ENCODE measurements around the gene FGG. TPM values are rescaled to one million over a fixed set of nuclear protein-coding genes. Genes with fewer than 3 reads are reported as not detected.

The FGG gene
- total RNA-seq, 4 donors from 2014 or later: not detected

GRCh38 chr4:154614306-154614705 is 1.9 kb upstream of the FGG start:
- no peak for DNase-seq
- no peak for TF ChIP-seq POLR2A (IDR thresholded peaks at IDR 0.05)
- no peak for TF ChIP-seq CTCF (IDR thresholded peaks at IDR 0.05)

GRCh38 chr4:154611833-154612232 is 623 bp downstream of the FGG start:
- Histone ChIP-seq H3K4me1 (peaks cover 0 to 5% (median 0%) of the 10 kb centered on the region in 4 donors), H3K27ac (no peak overlapping the region), H3K4me3 (no peak overlapping the region), H3K36me3 (no peaks in the 10 kb centered on the region), H3K27me3 (no peaks in the 10 kb centered on the region), H3K9me3 (no peaks in the 10 kb centered on the region)
- TF ChIP-seq POLR2A (IDR thresholded peaks at IDR 0.05) (no peak), CTCF (IDR thresholded peaks at IDR 0.05) (no peak)
- no peak for DNase-seq

More at GRCh38 chr4:154614306-154614705, 1.9 kb upstream of the FGG start:
- Histone ChIP-seq H3K4me3 (no peak overlapping the region), H3K27ac (no peak overlapping the region), H3K4me1 (peaks cover 0 to 17% (median 0%) of the 10 kb centered on the region in 4 donors), H3K27me3 (no peaks in the 10 kb centered on the region), H3K9me3 (no peaks in the 10 kb centered on the region), H3K36me3 (no peaks in the 10 kb centered on the region)

- H3K27me3 ChIP-seq: no peaks in the 10 kb centered on the region
- H3K27ac ChIP-seq: no peak overlapping the region
- no peak overlapping the region for H3K4me3 ChIP-seq
- no peaks in the 10 kb centered on the region for H3K9me3 ChIP-seq
- TF ChIP-seq POLR2A (IDR thresholded peaks at IDR 0.05) (no peak), CTCF (IDR thresholded peaks at IDR 0.05) (no peak)
- DNase-seq: no peak
- H3K36me3 ChIP-seq: no peaks in the 10 kb centered on the region
- no peaks in the 10 kb centered on the region for H3K4me1 ChIP-seq
Measured at GRCh38 chr4:154610582-154610981, 1.9 kb downstream of the FGG start.

GRCh38 chr4:154609532-154609931 is 2.9 kb downstream of the FGG start:
- TF ChIP-seq POLR2A (IDR thresholded peaks at IDR 0.05) (no peak), CTCF (IDR thresholded peaks at IDR 0.05) (no peak)
- Histone ChIP-seq H3K9me3 (no peaks in the 10 kb centered on the region), H3K27ac (no peak overlapping the region), H3K36me3 (no peaks in the 10 kb centered on the region), H3K27me3 (no peaks in the 10 kb centered on the region), H3K4me3 (no peak overlapping the region), H3K4me1 (no peaks in the 10 kb centered on the region)
- DNase-seq: no peak

GRCh38 chr4:154608361-154609252 is 3.8 kb downstream of the FGG start:
- TF ChIP-seq POLR2A (IDR thresholded peaks at IDR 0.05) (no peak), CTCF (IDR thresholded peaks at IDR 0.05) (no peak)
- H3K36me3 ChIP-seq: no peaks in the 10 kb centered on the region
- H3K27ac ChIP-seq: no peak overlapping the region
- no peak for DNase-seq
- no peaks in the 10 kb centered on the region for H3K27me3 ChIP-seq
- H3K4me3 ChIP-seq: no peak overlapping the region
- H3K9me3 ChIP-seq: no peaks in the 10 kb centered on the region
- H3K4me1 ChIP-seq: no peaks in the 10 kb centered on the region

Measured in Peyer's patch (tissue), 4 donors.